ENCODE results near the gene CLEC16A.

Gene CLEC16A

DNA sequence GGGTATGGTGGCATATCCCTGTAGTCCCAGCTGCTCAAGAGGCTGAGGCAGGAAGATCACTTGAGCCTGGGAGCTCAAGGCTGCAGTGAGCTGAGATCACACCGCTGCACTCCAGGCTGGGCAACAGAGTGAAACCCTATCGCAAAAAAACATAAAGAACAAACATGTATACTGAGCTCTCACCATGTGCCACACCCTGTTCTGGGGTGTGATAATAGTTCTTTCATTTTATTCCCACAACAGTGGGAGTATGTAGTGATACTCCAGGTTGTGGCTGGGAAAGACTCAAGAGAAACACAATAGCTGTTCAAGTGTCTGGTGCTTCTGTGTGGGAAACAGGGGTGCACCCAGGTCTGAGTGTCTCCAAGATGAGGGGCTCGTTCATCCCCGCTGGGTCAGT is 221.0 kb downstream of the CLEC16A start:
- DNase-seq, result no peak

DNA sequence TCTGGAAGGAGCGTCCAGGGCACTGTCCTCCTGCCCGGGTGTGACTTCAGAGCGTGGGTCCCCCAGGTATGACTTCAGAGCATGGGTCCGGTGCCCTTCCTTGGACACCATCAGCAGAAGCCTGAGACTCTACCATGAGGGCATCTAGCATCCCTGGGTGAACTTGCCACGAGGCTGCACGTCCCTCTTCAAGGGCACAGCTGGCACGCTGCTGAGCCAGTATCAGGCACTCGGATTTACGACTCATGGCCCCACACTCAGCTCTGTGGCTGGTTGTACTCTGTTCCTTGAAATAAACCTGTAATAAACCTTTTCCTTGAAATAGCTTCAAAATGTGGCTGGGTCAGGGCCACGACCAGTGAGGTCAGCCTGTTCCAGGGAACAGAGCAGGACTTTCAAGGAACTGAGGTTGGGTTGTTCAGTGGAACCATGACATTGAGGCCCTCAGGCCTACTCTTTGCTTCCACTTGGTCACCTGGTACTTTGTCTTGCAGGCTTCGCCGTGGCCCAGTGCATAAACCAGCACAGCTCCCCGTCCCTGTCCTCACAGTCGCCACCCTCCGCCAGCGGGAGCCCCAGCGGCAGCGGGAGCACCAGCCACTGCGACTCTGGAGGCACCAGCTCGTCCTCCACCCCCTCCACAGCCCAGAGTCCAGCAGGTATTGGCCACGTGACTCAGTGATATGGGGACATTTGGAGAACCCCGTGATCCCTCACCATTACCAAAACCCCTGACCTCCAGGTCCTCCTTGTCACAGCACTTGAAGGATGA is 221.7 kb downstream of the CLEC16A start:
- no peak for DNase-seq

GRCh38 chr16:11167581-11167980 is 223.2 kb downstream of the CLEC16A start:
- DNase-seq, result no peak

DNA sequence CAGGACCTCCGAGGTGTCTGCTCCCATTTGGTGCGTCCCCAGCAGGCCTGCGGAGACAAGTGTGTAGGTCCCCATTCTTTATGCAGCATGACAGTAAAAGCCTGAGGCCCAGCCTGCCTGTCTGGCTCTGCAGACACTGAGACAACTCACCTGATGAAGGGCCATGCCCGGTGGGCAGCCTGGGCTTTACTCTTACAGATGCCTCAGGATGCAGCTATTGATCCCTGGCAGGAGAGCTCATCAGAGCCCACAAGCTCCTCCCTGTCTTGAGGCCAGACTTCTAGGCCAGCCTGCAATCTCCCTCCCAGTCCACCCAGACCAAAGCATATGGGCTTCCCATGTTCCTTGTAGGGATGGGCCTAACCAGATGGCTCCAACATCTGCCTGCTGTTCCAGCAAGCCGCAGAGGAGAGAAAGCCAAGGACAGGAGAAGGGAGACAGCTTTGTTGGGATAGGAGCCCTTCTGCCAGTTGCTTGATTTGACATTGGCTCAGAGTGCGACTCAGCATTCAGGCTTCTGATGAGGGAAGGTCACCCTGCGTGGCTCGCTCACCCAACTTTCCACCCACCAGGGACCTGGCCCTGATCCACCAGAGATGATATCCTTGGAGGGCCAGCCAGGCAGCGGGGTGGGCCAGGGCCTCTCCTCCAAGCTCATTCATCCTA is 224.2 kb downstream of the CLEC16A start:
- DNase-seq, result no peak

DNA sequence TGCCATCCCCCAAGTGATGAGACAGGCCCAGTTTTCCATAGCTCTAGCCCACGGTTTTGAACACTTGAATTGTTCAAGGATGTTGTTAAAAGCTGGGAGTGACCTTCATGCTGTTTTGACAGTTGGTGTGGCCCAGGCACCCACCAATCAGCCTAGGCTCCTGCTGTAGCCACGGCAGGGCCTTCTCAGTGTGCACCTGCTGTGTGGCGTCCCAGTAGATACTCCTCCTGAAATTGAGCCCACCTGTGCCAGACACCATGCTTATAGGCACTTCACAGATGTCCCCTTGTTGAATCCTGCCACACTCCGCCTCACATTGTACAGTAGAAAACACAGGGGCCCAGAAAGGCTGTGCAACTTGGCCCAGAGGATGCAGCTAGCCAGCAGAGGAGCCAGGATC is 225.3 kb downstream of the CLEC16A start:
- no peak for DNase-seq

GRCh38 chr16:11170201-11170600 is 225.8 kb downstream of the CLEC16A start:
- no peak for DNase-seq

- DNase-seq, result no peak
Measured at GRCh38 chr16:11170696-11171447, 226.5 kb downstream of the CLEC16A start.

DNA sequence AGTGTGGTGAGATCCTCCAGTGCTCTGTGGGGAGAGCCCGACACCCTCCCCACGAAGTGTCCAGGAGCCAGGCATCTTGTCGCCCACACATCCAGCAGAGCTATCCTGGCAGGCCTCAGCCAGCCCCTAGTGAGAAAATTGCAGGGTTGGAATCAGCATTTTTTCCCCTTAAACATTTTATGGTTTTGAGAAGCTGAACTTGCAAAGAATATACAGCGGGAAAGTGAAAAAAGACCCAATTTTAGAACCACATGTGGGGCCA is 227.0 kb downstream of the CLEC16A start:
- DNase-seq, result no peak

DNA sequence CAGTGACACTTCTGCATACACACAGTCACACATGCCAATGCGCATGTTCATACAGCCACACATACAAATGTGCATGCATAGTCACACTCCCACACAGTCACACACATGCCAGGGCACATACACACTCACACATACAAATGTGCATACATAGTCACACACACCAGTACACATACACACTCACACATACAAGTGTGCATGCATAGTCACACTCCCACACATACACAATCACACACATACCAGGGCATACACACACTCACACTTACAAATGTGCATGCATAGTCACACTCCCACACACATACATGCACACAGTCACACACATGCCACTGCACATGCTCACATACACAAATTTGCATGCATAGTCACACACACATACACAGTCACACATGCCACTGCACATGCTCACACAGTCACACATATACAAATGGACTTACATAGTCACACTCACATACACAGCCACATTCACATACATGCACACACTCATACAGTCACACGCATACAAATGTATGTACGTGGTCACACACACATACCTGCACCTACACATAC is 227.5 kb downstream of the CLEC16A start:
- DNase-seq, result no peak

DNA sequence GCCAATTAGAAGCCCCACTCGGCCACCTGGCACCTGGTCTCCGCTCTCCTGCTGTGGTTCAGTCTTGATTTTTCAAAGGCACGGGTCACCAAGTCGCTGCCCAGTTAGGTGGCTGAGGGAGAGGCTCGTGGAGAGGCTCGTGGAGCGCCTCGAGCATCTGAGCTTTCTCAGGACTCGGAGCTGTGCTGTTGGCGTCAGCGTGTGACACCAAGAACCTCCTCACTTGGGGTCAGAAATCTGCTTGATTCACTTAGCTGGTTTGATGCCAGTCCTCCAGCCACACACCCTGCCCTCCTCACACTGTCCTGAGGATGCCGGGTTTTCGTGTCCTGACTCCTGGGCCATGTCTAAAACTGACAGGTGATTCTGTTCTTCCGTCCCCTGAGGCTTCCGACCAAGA is 229.1 kb downstream of the CLEC16A start:
- no peak for DNase-seq

DNA sequence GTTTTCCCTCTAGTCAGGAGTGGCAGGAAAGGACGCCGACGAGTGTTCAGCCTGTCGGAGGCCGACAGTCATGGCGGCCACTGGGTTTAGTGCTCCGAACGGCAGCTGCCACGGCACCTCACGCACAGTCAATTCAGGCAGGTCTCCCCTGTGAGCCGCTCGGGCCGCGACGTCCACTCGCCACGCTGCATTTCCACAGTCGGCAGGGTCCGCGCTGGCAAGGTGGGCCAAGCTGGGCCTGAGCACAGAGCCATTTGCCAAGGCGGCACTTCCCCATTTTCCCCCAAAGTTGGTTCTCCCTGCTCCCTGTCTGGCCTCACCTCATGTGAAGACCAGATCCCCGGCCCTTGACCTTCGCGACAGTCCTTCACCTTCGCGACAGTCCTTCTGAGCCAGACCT is 229.8 kb downstream of the CLEC16A start:
- no peak for DNase-seq

GRCh38 chr16:11175106-11175786 is 230.9 kb downstream of the CLEC16A start:
- DNase-seq, result no peak

DNA sequence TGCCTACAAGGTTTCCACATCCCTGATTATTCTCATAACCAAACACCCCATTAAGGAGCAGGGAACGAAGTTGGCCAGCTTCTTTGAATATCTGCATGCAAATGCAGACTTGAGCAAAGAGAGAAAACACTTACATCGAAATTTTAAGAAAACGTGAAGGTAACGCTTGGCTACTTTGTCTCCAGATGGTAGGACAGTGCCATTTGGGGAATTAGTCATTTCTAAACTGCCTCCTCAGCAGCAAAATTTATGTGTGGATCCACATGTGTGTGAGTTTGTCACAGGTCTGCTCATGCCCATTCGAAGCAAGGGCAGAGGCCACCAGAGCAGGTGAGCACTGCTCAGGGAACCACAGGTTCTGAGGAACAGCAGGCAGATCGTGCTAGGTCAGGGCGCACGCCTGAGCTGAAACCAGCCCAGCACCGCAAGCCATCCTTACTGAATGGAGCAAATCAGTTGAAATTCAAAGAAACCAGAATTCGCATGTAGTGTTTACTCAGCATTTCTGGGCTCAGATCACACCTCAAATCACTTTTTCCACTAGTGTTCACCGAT is 231.5 kb downstream of the CLEC16A start:
- DNase-seq, result no peak

GRCh38 chr16:11177578-11178160 is 233.3 kb downstream of the CLEC16A start:
- DNase-seq, result no peak

- no peak for DNase-seq
Measured at GRCh38 chr16:11178424-11178823, 234.1 kb downstream of the CLEC16A start.

- DNase-seq, result no peak
Measured at GRCh38 chr16:11179574-11179973, 235.2 kb downstream of the CLEC16A start.

DNA sequence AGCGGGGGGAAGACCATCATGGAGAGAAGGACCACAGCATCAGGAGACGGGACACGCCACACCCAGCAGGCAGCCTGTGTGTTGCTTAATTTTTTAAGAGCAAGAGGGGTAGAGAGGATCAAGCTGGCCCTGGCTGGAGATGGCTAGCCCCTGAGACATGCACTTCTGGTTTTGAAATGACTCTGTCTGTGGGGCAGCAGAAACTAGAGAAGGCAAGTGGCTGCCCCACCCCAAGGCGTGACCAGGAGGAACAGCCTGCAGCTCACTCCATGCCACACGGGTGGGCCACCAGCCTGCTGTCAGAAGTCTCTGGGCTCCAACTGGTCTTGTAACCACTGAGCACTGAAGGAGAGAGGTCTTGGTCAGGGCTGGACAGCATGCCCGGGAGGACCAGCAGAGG is 236.1 kb downstream of the CLEC16A start:
- no peak for DNase-seq

DNA sequence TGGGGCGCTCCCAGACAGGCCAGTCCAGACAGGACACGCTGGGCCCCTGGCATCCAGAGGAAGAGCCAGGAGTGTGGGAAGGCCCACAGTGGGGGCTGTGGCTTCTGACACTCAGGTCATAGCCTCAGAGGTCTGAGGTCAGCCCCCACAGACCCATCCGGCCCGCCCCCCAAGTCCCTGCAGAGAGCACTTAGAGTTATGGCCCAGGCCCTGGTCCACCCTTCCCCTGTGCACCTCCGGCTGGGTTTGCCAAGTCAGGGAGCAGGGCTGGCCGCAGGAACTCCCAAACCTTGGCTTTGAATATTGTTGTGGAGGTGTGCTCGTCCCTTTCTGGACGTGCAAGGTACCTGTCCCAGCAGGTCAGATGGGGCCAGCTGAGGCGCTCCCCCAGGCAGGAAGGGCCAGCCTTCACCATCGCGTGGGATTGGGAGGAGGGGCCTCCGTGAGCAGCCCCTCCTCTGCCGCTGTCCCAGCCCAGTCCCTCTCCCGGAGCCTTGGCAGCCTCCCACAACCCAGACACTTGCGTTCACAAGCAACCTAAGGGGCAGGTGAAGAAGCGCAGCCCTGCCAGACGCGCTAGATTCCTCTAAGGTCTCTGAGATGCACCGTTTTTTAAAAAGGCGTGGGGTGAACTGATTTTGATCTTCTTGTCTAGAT is 237.0 kb downstream of the CLEC16A start:
- no peak for DNase-seq

DNA sequence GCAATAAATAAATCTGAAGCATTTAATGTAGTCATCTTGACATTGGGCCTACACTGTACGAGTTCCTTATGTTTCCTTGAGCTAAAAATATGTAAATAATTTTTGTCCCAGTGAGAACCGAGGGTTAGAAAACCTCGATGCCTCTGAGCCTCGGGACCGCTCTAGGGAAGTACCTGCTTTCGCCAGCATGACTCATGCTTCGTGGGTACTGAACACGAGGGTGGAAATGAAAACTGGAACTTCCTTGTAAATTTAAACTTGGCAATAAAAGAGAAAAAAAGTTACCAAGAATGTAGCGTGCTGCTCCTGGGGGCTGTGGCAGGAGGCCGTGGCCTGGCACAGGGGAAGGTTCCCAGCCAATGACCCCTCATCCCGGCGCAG is 237.5 kb downstream of the CLEC16A start:
- DNase-seq, result peak; percentile 5

- no peak for DNase-seq
Measured at GRCh38 chr16:11182411-11182810, 238.0 kb downstream of the CLEC16A start.

DNA sequence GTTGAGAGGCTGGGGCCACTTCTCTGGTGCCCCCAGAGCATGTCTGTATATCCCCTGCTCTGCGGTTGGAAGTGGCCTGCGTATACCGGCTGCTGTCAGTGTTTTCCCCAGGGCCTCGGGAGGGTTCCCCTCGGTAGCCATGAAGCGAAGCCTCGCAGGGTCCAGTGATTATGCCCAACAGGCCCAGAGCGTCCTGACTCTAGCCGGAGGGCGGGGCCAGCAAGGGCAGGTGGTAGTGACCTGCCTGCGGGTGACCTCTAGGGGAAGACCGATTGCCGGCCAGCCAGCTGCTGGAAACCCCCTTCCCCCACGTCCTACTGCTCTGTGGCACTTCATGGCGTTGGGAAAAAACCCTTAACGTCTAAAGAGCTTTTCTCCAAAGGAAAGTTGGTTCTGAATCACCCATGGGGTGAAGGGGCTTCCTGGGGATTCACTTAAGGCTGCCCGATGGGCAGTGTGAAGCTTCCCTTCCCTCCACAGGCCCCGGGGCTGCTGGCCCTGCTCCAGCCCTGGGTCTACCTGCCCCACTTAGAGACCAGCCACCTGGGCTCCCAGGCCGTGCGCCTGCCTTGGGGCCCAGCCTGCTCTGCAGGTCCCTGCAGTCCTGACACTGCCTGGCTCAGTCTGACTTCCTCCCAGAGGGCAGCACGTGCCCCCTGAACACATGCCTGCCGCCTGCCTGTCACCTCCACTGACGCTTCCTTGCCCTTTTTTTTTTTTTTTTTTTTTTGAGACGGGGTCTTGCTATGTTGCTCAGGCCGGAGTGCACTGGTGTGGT is 238.9 kb downstream of the CLEC16A start:
- DNase-seq, result no peak
